HG03571 (cell line): ENCODE measurements around the gene IL9.

Source experiments
- ATAC-seq: cut with Tn5 transposase; IDR thresholded peaks from one replicate; pipeline ENCODE4 v1.9.1; 2021; ENCODE audit not compliant: unreplicated experiment

The IL9 gene

DNA sequence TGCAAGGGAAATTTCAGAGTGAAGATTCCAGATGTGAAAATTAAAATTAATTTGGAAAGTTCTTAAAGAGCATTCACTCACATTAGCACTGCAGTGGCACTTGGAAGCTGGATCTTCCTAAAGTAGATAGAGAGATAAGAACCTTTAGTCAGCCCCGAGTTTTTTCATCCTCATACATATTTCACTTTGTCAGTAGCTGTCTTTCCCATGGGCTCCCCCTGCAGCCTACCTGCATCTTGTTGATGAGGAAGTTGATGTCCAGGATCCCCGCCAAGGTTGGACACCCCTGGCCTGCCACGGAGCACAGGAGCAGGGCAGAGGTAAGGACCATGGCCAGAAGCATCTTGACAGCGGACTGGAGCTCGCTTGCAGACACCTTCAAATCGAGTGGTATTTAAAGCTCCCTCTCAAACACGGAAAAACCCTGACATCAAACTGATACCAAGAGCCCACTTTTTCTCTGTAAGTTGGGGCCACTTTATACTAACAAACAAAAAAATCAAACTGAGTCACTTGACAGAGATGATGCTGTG is at the start of gene IL9:
IL9 (minus strand) TSS at position 368 of the 533 bp plus-strand sequence; CDS start at position 343, 25 bp downstream.
- no peak for ATAC-seq

DNA sequence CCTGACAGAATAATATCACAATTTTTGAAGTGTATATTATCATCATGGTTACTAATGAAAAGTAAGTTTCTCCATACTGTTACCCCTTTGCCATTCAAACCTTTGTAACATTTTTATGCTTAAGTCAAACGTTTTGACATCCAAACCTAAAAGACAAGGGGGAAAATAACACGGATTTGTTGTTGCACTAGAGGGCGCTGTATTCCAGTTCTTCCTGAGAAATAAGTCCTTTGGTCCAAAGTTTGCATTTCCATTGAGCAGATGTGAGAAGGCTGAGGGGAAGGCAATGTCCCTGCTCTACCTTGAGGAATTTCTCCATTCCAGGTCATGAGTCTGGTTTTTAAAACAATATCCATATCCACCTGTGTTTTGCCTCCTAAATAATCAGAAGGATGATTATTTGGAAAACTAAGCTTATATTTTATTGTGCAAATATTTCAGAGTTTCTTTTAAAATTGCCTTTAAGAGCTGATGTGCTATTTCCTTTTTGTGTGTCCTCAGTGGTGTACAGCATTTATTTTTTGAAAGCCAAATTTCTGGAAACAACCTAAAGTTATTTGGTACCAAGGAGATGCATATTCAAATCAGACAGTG is 49.4 kb upstream of the IL9 start:
- no peak for ATAC-seq

DNA sequence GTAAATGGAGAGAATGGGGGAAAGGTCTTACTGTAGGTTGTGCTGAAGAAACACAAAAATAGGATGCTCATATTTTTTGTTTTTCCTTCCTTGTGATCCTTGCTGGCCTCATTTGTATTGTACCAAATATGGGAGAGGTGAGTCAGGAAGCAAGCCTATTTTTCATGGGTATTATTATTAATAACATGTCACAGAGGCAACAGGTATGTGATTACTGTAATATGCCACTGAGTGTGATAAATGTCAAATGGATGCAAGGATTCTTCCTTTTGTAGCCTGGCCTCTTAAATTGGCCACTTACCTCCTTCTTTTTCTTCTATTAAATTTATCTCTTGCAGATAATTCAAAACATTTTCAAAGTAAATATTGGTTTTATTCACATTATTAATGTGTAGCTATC is 48.9 kb upstream of the IL9 start:
- no peak for ATAC-seq

DNA sequence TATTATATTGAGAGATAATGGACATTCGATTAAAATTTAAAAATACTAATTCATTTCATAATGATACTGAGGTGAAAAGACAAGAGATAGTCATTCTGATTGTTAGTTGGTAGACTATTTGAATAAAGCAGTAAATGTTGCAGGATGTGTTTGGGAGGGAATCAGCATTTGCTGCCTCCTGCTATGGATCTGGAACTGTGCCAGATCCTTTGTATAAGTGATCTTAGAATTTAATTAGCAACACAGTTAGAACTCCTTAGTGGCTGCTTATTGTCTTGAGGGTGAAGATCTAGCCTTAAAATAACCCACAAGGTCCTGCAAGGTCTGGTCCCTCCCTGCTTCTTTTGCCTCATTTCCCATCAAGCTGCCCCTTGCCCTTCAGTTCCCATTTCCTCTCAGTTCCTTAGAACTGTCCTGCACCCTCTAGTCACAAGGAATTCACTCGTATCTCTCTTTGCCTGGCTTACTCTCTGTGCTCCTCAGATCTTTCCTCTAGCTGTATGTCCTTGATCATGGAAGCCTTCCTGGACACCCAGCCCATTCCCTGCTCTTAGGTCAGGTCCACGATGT is 46.6 kb upstream of the IL9 start:
- ATAC-seq: no peak

DNA sequence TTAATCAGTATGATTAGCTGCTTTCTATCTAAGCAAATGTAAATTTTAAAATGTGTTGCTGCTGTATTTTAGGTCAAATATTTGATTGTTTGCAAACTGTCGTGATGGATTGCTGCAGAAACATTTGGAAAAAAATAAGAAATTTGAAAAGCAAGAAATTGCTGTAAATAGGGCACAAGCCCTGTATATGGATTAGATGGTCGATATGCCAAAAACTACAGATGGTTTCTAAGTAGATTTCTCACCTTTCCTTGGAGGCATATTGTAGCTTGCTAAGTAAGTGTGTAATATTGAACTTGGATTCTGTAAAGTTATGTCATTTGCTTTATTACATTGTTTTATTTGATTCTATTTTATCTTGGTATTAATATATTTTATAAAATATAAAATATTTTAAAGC is 46.1 kb upstream of the IL9 start:
- ATAC-seq: no peak

DNA sequence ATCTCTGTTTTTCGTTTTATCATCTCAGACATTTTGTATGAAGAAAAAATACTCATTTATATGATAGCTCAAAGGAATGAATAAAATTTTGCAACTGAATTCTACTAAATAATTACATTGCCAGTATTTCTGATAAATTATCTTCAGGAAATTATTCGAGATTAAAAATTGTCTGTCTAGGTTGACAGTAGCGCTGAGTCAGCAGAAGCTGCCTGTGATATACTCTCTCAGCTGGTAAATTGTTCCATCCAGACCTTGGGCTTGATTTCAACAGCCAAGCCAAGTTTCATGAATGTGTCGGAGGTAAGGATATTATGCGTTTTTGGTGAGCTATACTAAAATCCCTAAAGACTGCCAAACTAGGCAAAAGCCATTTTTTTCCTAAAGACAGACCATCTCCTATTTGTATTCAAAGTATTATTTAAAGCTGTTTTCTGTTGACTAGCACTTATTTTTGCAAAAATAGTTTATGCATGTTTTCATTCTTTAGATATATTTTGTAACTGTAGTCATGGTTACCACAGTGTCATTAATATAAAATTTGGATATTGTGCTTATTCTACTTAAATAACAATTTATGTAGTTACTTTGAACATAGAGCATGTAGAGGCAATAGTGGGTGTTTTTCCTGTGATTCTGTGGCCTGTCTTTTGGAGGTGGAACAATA is 41.7 kb upstream of the IL9 start:
- no peak for ATAC-seq

DNA sequence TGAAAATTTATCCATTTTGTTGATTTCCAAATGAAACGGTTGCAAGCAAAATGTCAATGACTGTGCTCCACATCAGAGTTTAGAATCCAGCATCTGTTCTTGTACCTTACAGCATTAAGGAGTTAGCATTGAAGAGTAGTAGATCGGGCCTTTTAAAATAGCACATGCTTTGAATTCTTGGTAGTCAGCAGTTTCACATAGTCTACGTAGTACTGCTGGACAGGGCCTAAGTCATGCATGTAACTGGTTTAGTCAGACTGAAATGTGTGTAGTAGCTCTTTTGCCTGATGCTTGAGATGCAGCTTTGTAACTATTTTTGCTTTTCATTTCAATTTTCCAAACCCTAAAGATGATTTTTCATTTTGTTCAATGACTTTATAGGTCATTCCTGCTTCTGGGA is 39.3 kb upstream of the IL9 start:
- ATAC-seq: no peak

DNA sequence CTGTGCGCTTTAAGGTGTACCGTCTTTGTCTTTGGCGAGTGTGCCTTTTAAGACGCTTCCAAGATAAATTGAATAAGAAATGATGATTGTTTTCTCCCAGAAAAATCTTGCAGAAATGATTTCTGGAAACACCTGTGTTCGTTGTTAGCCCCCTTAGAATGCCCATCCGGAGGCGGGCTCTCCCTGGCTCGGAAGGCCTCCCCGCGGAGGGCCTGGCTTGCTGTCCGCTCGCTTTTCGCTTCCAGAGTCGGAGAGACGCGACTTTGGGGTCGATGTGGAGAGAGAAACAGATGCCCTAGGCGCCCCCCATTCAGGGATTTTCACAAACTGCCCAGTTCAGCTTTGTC is 35.3 kb upstream of the IL9 start:
- no peak for ATAC-seq

DNA sequence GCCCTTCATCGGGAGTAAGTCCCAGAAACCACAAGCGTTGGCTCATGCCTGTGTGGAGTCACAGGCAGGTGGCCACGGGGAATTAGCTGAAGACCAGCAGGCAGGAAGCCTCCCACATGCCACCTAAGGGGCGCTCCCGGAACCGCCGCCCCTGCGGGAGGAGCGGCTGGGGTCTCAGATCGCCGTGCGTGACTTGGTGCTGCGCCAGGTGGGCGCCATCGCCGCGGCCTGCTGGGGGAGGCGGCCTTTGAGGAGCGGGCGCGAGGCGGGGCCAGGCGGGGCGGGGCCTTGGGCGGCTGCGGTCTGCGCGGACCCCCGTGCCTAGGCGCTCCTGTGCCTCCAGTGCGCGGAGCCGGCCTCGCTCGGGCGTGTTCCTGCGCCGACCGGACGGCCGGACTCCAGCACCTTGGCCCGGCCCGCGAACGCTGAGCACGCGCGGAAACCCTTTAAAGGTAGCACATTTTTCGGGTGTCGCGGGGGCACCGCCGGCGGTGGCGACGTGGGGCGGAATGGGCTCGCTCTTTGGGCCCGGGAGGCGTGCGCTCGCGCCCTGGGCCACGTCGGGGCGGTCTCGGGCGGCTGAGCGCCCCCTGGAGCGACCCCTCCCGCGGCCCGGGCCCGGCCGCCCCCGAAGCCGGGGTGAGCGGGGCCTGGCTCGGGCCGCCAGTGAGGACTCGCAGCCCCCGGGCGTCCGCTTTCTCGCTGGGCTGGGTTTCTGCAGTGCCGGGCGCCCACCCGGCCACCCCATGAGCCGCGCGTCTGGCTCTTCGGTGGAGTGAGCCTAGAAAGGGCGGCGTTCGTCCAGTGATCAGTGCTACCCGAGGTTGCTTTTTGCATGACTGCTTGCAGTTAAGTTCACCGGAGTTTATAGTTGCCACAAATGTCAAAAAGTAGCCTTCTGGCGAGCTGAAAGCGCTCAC is 34.6 kb upstream of the IL9 start:
- ATAC-seq: no peak

DNA sequence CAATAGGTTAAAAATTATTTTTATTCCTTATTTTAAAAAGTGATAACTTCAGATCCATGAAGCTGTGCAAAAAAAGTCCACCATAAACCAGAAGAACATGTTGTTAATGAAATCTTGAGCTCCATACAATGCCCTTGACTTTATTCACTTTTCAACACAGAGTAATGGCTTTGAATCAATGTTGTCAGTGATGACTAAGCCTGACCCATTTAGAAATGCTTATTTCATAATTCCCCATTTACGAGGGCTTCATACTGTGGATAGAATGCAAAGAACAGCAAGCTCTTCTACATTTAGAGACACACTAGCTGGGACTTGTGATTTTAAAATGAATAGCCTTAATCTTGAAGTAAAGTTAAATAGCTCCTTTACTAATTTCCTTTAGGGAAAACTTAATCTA is 25.7 kb upstream of the IL9 start:
- ATAC-seq: no peak

DNA sequence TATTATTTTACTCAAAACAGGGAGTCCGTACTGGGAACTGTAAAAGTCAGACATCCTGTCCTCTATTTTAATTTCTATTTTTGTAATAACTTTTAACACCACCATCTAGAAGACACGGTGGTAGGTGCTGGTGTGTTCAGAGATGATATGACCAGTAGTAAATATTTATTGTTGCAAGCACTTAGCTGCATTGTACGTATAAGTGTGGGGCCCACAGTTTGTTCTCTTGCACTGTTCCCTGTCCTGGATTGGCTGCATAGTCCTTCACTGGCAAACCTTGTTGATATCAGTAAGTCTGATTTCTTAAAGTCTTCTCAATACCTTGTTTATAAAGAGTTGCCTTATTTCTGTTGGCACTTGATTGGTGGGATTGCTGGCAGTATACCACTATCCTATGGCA is 24.6 kb upstream of the IL9 start:
- no peak for ATAC-seq

DNA sequence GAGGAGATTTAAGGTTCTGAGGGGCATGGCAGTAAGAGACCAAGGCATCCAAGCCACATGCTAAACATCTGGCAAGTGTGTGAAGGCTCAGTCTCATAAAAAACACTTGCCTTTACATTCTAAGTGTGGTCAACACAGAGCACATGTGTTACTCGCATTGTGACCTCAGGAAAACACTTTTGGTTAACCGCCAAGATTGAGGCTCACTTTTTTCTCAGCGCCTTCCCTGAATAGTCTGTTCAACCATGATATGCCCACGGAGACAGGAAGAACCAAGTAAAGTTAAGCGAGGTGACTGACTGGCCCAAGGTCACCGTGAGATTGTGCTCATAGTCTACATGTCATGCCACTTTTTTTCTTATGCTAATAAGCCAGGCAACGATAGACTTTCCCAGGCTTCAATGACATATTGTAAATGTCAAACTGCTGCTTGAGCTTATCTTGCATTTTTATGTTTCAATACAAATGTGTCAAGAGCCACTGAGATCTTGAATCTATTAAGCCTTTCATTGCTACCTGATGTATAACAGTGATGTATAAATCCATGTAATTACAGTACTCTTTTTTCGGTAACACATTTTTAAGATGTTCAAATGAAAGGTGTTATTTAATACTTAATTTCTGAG is 21.1 kb upstream of the IL9 start:
- ATAC-seq: no peak

DNA sequence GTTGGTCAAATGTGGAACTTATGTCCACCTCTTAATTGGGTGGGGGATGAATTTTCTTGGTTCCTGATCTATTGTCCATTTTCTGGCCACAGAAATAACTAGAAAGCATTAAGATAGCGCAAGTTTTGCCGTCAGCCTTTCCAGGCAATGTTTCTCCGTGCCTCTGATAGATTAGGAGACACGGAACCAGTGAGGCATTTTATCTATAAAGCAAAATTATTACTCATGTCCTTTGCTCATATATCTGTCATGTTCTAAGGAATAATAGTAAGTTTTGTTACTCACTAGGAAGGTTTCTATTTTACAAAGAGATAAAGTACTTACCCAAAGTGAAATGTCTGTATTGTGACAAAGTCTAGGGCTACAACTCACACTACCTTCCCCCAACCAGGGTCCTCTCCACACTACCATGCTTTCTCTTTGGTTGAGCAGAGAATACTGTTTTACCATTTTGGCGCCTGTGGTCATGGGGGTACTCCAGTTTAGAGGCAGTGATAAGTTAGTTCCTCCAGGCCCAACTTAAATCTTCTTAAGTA is 19.9 kb upstream of the IL9 start:
- no peak for ATAC-seq

DNA sequence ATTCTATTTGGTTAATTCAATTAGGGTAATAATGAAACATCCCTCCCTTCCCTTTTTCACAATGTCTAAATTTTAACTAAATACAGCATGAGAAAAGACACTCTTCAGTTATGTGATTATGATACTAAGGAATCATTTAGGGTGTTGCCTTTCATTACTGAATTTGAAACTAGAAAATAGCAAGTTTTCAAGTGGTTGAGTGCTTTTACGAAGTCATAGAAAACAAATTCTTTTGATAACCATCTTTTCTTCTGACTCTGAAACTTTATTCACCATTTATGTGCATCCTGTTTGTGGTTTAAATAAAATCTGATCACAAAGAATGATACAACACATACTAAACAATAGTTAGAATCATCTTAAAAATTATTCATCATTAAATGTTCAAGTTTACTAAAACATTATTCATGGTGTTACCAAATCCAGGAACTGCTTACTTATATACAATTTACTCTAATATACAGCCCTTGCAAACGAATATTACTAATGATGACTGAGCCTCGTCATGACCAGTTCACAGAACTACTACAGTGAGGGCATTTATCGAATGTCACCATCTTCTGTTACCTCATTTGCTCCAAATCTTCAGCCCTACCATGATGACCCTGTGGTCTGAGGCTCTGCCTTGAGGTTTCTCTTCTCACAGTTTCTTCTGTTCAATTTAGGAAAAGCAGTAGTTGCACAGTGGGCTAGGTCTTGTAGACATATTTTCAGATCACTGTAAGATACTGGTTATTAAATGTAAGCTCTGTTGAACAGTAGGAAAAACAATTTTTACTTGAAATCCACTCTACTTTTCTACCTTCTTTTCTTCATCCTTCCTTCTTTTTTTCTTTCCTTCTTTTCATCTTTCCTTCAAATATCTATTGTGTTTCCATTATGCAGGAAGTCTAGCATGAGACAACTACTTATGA is 18.3 kb upstream of the IL9 start:
- ATAC-seq: no peak

DNA sequence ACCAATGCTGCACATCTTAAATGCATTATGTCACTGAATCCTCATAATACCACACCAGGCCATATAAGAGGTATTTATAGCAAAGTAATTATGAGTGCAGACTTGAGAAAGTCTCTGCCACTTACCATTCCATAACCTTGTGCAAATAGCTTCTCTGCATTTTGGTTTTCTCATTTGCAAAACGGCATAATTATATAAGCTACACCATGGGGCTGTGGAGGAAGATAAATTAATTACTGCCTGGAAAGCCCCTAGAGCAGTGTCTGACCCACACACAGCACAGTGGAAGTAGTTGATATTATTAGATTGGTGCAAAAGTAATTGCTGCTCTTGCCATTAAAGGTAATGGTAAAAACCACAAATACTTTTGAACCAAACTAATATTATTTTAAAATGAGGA is 9.5 kb upstream of the IL9 start:
- no peak for ATAC-seq

DNA sequence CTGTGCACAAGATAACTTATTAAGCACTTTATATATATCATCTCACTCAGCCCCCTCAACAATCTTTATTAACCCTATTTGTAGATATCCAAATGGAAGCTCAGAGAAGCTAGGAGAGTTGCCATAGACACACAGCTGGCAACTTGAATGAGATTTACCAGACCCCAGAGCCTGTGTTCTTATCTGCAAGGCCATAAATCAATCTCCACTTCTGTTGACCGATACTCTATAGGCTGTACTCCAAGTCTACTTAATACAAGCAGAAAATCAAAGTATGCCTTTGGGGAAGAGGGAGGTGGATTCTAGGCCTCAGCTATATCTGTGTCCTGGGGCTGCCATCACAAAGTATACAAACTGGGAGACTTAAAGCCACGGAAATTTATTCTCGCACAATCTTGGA is 6.0 kb upstream of the IL9 start:
- no peak for ATAC-seq

DNA sequence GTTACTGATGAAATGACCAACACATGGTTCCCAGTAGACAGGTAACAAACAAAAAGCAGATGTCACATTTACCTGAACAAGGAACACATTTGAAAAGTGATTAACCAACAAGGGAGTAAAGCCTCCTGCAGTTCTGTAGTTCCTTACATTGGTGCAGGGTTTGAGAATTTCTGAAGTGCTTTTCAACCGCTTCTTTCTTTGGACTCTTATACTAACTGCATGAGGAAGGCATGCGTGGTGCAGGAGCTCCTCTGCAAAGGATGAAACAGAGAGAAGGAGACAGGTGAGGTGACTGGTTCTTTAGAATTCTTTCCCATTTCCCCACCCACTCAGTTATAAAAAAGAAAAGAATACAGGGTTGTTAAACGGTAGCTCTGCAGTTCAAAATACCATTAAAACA is 4.6 kb upstream of the IL9 start:
- ATAC-seq: no peak

DNA sequence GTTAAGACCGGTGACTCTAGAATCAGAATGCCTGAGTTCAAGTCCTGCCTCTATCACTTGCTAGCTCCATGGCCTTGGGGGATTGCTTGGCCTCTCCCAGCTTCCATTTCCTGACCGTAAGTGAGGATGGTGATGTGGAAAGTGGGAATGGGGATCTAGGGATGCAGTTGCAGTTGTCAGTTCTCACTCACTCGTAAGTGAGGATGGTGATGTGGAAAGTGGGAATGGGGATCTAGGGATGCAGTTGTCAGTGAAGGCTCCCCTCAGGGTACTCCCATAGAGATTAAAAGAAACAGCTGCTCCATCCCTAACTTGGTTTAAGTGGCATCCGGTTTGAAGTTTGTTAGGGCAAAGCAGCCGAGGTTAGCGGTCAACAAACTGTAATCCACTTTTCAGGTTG is 3.0 kb upstream of the IL9 start:
- ATAC-seq: no peak

DNA sequence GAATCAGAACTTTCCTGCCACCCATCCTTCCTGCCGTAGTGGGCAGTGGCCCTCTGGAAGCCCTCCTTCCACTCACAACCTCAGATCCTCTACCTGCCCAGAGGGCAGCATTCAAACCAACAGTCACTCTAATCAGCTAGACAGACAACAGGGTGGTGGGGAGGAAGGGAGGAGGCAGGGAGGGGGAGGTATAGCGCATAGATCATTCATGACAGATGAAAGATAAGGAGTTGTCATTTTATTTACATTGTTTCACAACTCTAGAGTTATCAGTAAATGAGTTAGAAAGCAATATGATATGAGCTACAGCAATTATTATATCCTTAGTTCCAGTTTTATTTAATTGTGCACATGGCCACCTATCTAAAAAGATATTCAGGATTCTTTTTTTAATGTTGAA is 852 bp downstream of the IL9 start:
- ATAC-seq: no peak

DNA sequence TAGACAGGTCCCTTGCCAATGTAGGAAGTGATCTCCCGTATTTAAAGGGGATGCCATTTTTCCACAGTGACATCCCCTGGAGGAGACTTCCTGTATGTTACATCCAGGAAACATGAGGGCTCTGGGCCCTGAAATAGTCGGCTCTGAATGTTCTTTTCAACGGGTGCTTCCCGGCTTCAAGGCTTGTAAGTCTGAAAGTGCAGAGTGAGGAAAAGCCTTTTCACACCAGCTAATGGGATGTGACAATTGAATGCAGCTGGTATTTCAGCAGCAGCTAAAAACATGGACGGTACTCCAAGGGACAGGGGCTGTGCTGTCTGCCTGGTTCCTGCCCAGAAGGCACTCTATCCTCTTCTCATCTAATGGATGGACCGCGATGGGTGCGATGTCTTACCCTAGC is 1.4 kb downstream of the IL9 start:
- ATAC-seq: no peak
